ENCODE measurements around the gene HIF3A. TPM values are rescaled to one million over a fixed set of nuclear protein-coding genes. Genes with fewer than 3 reads are reported as not detected.

HIF3A gene
- total RNA-seq, 1 donor from 2014 or later: 6.7 TPM

- H3K9me3 Mint-ChIP-seq: no peaks in the 10 kb centered on the region
- no peak overlapping the region for H3K9ac ChIP-seq
- TF ChIP-seq EZH2phosphoT487 (IDR thresholded peaks at IDR 0.05): no peak
- no peak for TF ChIP-seq EZH2 (IDR thresholded peaks at IDR 0.05)
- TF ChIP-seq CTCF (IDR thresholded peaks at IDR 0.05): no peak
- H3K4me3 Mint-ChIP-seq: no peak overlapping the region
- H3K27me3 Mint-ChIP-seq (ENCODE audit: insufficient read depth, low read depth): peaks cover 5% of the 10 kb centered on the region
- no peak overlapping the region for H2AFZ ChIP-seq (replicated peaks)
- no peaks in the 10 kb centered on the region for H3K9me3 ChIP-seq (ENCODE audit: low read depth)
- H3K36me3 Mint-ChIP-seq: peaks cover 25% of the 10 kb centered on the region
- H3K36me3 ChIP-seq: peaks cover 4% of the 10 kb centered on the region
- H3K79me2 ChIP-seq (ENCODE audit: low read depth): peaks cover 55% of the 10 kb centered on the region
- peak overlapping the region; percentile 6 for H3K4me2 ChIP-seq
- H3F3A ChIP-seq (ENCODE audit: low read depth): peaks cover 4% of the 10 kb centered on the region
- peak overlapping the region; percentile 18 for H3K27ac ChIP-seq
- no peak for DNase-seq (ENCODE audit: low spot score)
- no peak overlapping the region for H3K4me3 ChIP-seq
- H3K27ac Mint-ChIP-seq: no peak overlapping the region
- H3K4me1 ChIP-seq: peaks cover 22% of the 10 kb centered on the region
- H4K20me1 ChIP-seq (ENCODE audit: low read depth): peaks cover 43% of the 10 kb centered on the region
- H3K4me1 Mint-ChIP-seq: peaks cover 40% of the 10 kb centered on the region
- H3K27me3 ChIP-seq: no peaks in the 10 kb centered on the region
Measured at GRCh38 chr19:46367426-46367825, 70.6 kb downstream of the HIF3A start.

GRCh38 chr19:46368116-46368515 is 71.3 kb downstream of the HIF3A start:
- no peak overlapping the region for H3K4me3 ChIP-seq
- Mint-ChIP-seq H3K4me1 (peaks cover 47% of the 10 kb centered on the region), H3K36me3 (peaks cover 25% of the 10 kb centered on the region), H3K4me3 (no peak overlapping the region), H3K27me3 (ENCODE audit: insufficient read depth, low read depth) (peaks cover 5% of the 10 kb centered on the region), H3K27ac (no peak overlapping the region), H3K9me3 (no peaks in the 10 kb centered on the region)
- DNase-seq (ENCODE audit: low spot score): no peak
- peaks cover 28% of the 10 kb centered on the region for H3K4me1 ChIP-seq
- H4K20me1 ChIP-seq (ENCODE audit: low read depth): peaks cover 50% of the 10 kb centered on the region
- no peak overlapping the region for H3K9ac ChIP-seq
- H3F3A ChIP-seq (ENCODE audit: low read depth): peaks cover 11% of the 10 kb centered on the region
- H3K36me3 ChIP-seq: peaks cover 4% of the 10 kb centered on the region
- TF ChIP-seq CTCF (IDR thresholded peaks at IDR 0.05): no peak
- no peak for TF ChIP-seq EZH2phosphoT487 (IDR thresholded peaks at IDR 0.05)
- TF ChIP-seq EZH2 (IDR thresholded peaks at IDR 0.05): no peak
- H3K79me2 ChIP-seq (ENCODE audit: low read depth): peaks cover 60% of the 10 kb centered on the region
- H3K9me3 ChIP-seq (ENCODE audit: low read depth): no peaks in the 10 kb centered on the region
- H3K27ac ChIP-seq: no peak overlapping the region
- no peak overlapping the region for H3K4me2 ChIP-seq
- no peaks in the 10 kb centered on the region for H3K27me3 ChIP-seq
- no peak overlapping the region for H2AFZ ChIP-seq (replicated peaks)

- Mint-ChIP-seq H3K36me3 (peaks cover 17% of the 10 kb centered on the region), H3K4me3 (no peak overlapping the region), H3K4me1 (peaks cover 53% of the 10 kb centered on the region), H3K27me3 (ENCODE audit: insufficient read depth, low read depth) (peaks cover 5% of the 10 kb centered on the region), H3K27ac (no peak overlapping the region), H3K9me3 (no peaks in the 10 kb centered on the region)
- TF ChIP-seq EZH2phosphoT487 (IDR thresholded peaks at IDR 0.05): no peak
- no peak for TF ChIP-seq CTCF (IDR thresholded peaks at IDR 0.05)
- no peak for TF ChIP-seq EZH2 (IDR thresholded peaks at IDR 0.05)
- no peak for DNase-seq (ENCODE audit: low spot score)
- Histone ChIP-seq H3K27me3 (no peaks in the 10 kb centered on the region), H3K36me3 (peaks cover 4% of the 10 kb centered on the region), H3F3A (ENCODE audit: low read depth) (peaks cover 19% of the 10 kb centered on the region), H2AFZ (replicated peaks) (no peak overlapping the region), H3K4me2 (no peak overlapping the region), H3K27ac (no peak overlapping the region), H3K4me3 (no peak overlapping the region), H3K4me1 (peaks cover 42% of the 10 kb centered on the region), H3K9ac (no peak overlapping the region), H3K79me2 (ENCODE audit: low read depth) (peaks cover 62% of the 10 kb centered on the region), H4K20me1 (ENCODE audit: low read depth) (peaks cover 63% of the 10 kb centered on the region), H3K9me3 (ENCODE audit: low read depth) (no peaks in the 10 kb centered on the region)
Measured at GRCh38 chr19:46369817-46370216, 73.0 kb downstream of the HIF3A start.

Measured in neural progenitor cell (in vitro differentiated cells).